Activated B cell treated with CpG ODN at 0.5 μM for 24 hours (primary cell): ENCODE measurements around the gene MAD1L1. TPM values are rescaled to one million over a fixed set of nuclear protein-coding genes. Genes with fewer than 3 reads are reported as not detected.
A peak's percentile ranks its signal among the peaks of the same experiment; 100 is the strongest.

Experiments used
- ATAC-seq: fragments of 200-7000 bp; cut with Tn5 transposase; one replicate; pipeline ENCODE4 v1.10.0; 2021; ENCODE audit warnings: low read depth, mild to moderate bottlenecking, moderate library complexity
- CTCF ChIA-PET: fragments of 350-600 bp; sonication (Branson Sonifier 250); formaldehyde crosslinking; loops from one replicate; lab custom pipeline; 2021; ENCODE audit warnings: antibody characterized with exemption; lab: Charles Lee
- POLR2A ChIA-PET: fragments of 350-600 bp; sonication (Branson Sonifier 250); formaldehyde crosslinking; loops from one replicate; lab custom pipeline; 2021; ENCODE audit warnings: antibody characterized with exemption; lab: Charles Lee
- DNase-seq: peaks from one replicate; pipeline ENCODE4 v3.0.0; 2022
- H3K27ac Mint-ChIP-seq: one replicate; pipeline ENCODE4 v1.8.0; 2020; ENCODE audit warnings: mixed read lengths
- H3K27me3 Mint-ChIP-seq: one replicate; pipeline ENCODE4 v1.8.0; 2021; ENCODE audit warnings: mixed read lengths
- H3K36me3 Mint-ChIP-seq: one replicate; pipeline ENCODE4 v1.8.0; 2021; ENCODE audit warnings: low read depth, mixed read lengths
- H3K4me1 Mint-ChIP-seq: one replicate; pipeline ENCODE4 v1.8.0; 2021; ENCODE audit warnings: mixed read lengths
- H3K4me3 Mint-ChIP-seq: one replicate; pipeline ENCODE4 v1.8.0; 2020; ENCODE audit warnings: mild to moderate bottlenecking, mixed read lengths
- H3K9me3 Mint-ChIP-seq: one replicate; pipeline ENCODE4 v1.8.0; 2020; ENCODE audit warnings: mixed read lengths
- intact Hi-C: fragments of 100-400 bp; cut with micrococcal nuclease; formaldehyde crosslinking; loops from one replicate; pipeline ENCODE4 v1.15.1; 2024
- total RNA-seq: library from RNA; stranded (reverse); gene quantifications from 2 replicates; pipeline ENCODE4 v1.2.3, GENCODE V29; 2022
- TF ChIP-seq, protein P1 (sequence below): fragments of 200-600 bp; IDR thresholded peaks from one replicate; pipeline ENCODE4 v1.8.0; 2022; ENCODE audit warnings: antibody characterized with exemption, mild to moderate bottlenecking

Gene MAD1L1
- total RNA-seq, 1 donor from 2014 or later, result 54.6 TPM

- Mint-ChIP-seq H3K4me3 (no peak overlapping the region), H3K27ac (no peak overlapping the region), H3K36me3 (peaks cover 28% of the 10 kb centered on the region), H3K9me3 (no peaks in the 10 kb centered on the region), H3K4me1 (peaks cover 11% of the 10 kb centered on the region), H3K27me3 (no peaks in the 10 kb centered on the region)
- ATAC-seq, result no peak
- intact Hi-C loops, result no loop called here
- DNase-seq, result no peak
- TF ChIP-seq, protein P1, sequence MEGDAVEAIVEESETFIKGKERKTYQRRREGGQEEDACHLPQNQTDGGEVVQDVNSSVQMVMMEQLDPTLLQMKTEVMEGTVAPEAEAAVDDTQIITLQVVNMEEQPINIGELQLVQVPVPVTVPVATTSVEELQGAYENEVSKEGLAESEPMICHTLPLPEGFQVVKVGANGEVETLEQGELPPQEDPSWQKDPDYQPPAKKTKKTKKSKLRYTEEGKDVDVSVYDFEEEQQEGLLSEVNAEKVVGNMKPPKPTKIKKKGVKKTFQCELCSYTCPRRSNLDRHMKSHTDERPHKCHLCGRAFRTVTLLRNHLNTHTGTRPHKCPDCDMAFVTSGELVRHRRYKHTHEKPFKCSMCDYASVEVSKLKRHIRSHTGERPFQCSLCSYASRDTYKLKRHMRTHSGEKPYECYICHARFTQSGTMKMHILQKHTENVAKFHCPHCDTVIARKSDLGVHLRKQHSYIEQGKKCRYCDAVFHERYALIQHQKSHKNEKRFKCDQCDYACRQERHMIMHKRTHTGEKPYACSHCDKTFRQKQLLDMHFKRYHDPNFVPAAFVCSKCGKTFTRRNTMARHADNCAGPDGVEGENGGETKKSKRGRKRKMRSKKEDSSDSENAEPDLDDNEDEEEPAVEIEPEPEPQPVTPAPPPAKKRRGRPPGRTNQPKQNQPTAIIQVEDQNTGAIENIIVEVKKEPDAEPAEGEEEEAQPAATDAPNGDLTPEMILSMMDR, result no peak
- POLR2A ChIA-PET, result interaction anchor here (0.7 kb wide), 1 partner anchor 187 kb away, joined by 5 read pairs; no protein-coding TSS in a partner anchor
- CTCF ChIA-PET, result no interaction called here
These were observed 319.1 kb downstream of the MAD1L1 start for GRCh38 chr7:1913466-1914282.

- TF ChIP-seq, protein P1, result no peak
- Mint-ChIP-seq H3K4me3 (no peak overlapping the region), H3K27ac (no peak overlapping the region), H3K27me3 (no peaks in the 10 kb centered on the region), H3K4me1 (peaks cover 11% of the 10 kb centered on the region), H3K36me3 (peaks cover 30% of the 10 kb centered on the region), H3K9me3 (no peaks in the 10 kb centered on the region)
- ATAC-seq, result peak; percentile 52
- intact Hi-C loops, result no loop called here
- POLR2A ChIA-PET, result interaction anchor here (0.7 kb wide), 1 partner anchor 187 kb away, joined by 5 read pairs; no protein-coding TSS in a partner anchor
- DNase-seq, result no peak
- CTCF ChIA-PET, result no interaction called here
These were observed 319.9 kb downstream of the MAD1L1 start for GRCh38 chr7:1912593-1913465.

GRCh38 chr7:1911571-1911970 lies 321.2 kb downstream of the MAD1L1 start:
- ChIA-PET CTCF (no interaction called here), POLR2A (no interaction called here)
- DNase-seq (no peak), ATAC-seq (no peak)
- intact Hi-C loops, result no loop called here
- H3K36me3 Mint-ChIP-seq, result peaks cover 23% of the 10 kb centered on the region
- H3K9me3 Mint-ChIP-seq, result no peaks in the 10 kb centered on the region
- H3K27me3 Mint-ChIP-seq, result no peaks in the 10 kb centered on the region
- no peak overlapping the region for H3K27ac Mint-ChIP-seq
- H3K4me1 Mint-ChIP-seq, result peaks cover 11% of the 10 kb centered on the region
- H3K4me3 Mint-ChIP-seq, result no peak overlapping the region
- TF ChIP-seq, protein P1, result no peak

DNA sequence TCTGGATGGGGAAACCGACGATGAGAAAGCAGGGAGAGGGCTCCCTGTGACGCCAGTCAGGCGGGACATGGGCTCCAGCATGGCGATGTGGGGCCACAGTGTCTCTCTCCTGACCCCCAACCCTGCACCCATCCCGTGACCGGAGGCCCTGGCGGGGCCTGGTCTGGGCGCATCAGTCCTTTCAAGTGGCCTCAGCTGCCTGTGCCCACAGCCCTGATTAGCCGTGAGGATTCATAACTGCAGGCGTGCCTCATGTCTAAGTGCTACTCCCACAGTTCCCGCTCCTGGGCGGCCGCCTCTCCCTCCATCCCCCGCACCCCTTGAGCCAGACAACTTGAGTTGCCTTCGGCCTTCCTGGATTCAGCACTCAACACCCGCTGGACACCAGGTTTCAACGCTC lies 321.9 kb downstream of the MAD1L1 start:
- H3K9me3 Mint-ChIP-seq, result no peaks in the 10 kb centered on the region
- TF ChIP-seq, protein P1, result no peak
- peaks cover 19% of the 10 kb centered on the region for H3K36me3 Mint-ChIP-seq
- peaks cover 13% of the 10 kb centered on the region for H3K4me1 Mint-ChIP-seq
- DNase-seq (no peak), ATAC-seq (no peak)
- ChIA-PET CTCF (no interaction called here), POLR2A (no interaction called here)
- H3K27me3 Mint-ChIP-seq, result no peaks in the 10 kb centered on the region
- H3K4me3 Mint-ChIP-seq, result no peak overlapping the region
- no peak overlapping the region for H3K27ac Mint-ChIP-seq
- intact Hi-C loops, result no loop called here
